Activated CD8-positive, alpha-beta memory T cell treated with anti-CD3 and anti-CD28 coated beads for 36 hours (primary cell): ENCODE measurements around the gene NPTN. TPM values are rescaled to one million over a fixed set of nuclear protein-coding genes. Genes with fewer than 3 reads are reported as not detected.
"Not testable (repeated sequence)": the region's sequence is repeated elsewhere in the genome, so short reads cannot be mapped to it uniquely, and the experiment has no call there.

Experiments
- CTCF ChIA-PET: fragments of 350-600 bp; sonication (Branson Sonifier 250); formaldehyde crosslinking; loops from one replicate; lab custom pipeline; 2021; ENCODE audit warnings: antibody characterized with exemption; lab: Charles Lee
- POLR2A ChIA-PET: fragments of 350-600 bp; sonication (Branson Sonifier 250); formaldehyde crosslinking; loops from one replicate; lab custom pipeline; 2021; ENCODE audit warnings: antibody characterized with exemption; lab: Charles Lee
- total RNA-seq, 2 experiments: library from RNA; stranded (reverse); gene quantifications; one replicate each; pipeline ENCODE4 v1.2.3, GENCODE V29; 2021

Gene NPTN
- total RNA-seq, 2 experiments from 2014 or later: 51.9 to 56.1 TPM

DNA sequence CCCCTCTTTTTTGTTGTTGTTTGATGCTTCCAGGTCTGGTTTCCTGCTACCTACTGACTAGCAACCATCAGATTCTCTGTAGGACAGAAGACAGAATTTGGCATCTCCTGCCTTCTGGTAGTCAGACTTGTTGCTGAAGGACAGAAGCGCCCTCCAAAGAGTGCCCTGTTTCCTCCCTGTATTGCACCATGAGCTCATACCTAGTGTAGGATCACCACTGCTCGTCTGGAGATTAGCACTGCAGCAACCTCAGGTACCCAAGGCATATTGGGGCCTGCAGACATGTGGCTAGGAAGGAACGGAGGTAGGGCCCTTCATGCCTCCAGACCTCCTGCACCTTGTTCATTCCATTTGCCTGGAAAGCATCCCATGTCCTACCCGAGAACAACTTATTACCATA, 78.1 kb downstream of the NPTN start:
- ChIA-PET POLR2A (no interaction called here), CTCF (no interaction called here)

- POLR2A ChIA-PET: no interaction called here
- CTCF ChIA-PET: no interaction called here
These were observed 83.0 kb downstream of the NPTN start for GRCh38 chr15:73550190-73550589.

- CTCF ChIA-PET, POLR2A ChIA-PET: not testable (repeated sequence)
These were observed 84.3 kb downstream of the NPTN start for GRCh38 chr15:73548925-73549324.

GRCh38 chr15:73541479-73541878, 91.7 kb downstream of the NPTN start:
- ChIA-PET POLR2A (interaction anchor here (0.7 kb wide), 1 partner anchor 280 kb away, joined by 8 read pairs; no protein-coding TSS in a partner anchor), CTCF (no interaction called here)

DNA sequence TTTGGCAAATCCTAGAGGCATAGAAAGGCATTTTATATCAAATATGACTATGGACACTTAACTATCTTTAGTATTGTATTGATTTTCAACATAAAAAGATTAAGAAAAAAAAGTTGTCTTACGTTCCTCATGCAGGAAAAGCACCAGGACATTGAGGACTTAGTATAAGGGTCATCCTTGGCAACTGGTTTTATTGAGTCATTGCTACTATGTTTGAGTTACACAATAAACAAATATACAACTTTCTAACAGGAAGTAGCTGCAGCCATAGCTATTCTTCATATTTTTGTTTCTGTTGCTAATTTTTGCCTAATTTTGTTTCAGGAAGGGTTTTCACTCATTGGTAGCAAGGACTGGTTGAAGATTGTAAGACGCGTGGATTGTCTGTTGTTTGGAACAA, 93.0 kb downstream of the NPTN start:
- CTCF ChIA-PET: no interaction called here
- POLR2A ChIA-PET: no interaction called here

GRCh38 chr15:73539212-73540128, 93.7 kb downstream of the NPTN start:
- POLR2A ChIA-PET: no interaction called here
- CTCF ChIA-PET: no interaction called here

GRCh38 chr15:73538563-73539211, 94.5 kb downstream of the NPTN start:
- CTCF ChIA-PET: no interaction called here

GRCh38 chr15:73538123-73538522, 95.1 kb downstream of the NPTN start:
- CTCF ChIA-PET: interaction anchor here (0.6 kb wide), 1 partner anchor 68 kb away, joined by 3 read pairs; no protein-coding TSS in a partner anchor
- POLR2A ChIA-PET: no interaction called here

More at GRCh38 chr15:73538563-73539211, 94.5 kb downstream of the NPTN start:
- POLR2A ChIA-PET: no interaction called here

- POLR2A ChIA-PET: no interaction called here
- CTCF ChIA-PET: no interaction called here
These were observed 102.5 kb downstream of the NPTN start for GRCh38 chr15:73530649-73531048.

DNA sequence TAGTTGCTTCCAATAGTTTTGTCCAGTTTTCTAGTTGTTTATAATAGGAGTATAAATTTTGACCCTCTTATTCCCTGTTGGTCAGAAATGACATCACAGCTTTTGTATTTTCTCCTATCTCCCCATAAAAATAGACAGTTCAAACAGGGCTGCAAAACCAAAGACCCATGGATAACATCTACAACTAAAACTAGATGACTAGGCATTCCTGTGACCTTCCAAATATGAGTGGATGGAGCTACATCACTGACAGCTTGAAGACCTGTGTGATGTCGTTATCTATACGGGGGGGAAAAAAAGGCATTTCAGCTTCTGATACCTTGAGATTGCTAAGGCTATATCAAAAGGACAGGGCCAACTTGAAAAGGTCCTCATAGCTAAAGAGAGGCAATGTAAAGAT, 105.6 kb downstream of the NPTN start:
- CTCF ChIA-PET: no interaction called here
- POLR2A ChIA-PET: no interaction called here

DNA sequence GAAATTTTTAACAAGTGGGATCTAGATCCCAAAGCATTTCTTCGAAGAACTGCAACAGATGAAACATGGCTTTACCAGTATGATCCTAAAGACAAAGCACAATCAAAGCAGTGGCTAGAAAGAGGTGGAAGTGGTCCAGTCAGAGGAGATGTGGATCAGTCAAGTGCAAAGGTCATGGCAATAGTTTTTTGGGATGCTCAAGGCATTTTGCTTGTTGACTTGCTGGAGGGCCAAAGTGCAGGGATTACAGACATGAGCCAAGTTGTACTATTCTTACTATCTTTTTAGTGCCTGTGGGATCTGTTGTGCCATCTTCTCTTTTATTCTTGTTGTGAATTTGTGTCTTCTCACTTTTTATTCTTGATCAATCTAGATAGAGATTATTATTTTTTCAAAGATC, 108.3 kb downstream of the NPTN start:
- ChIA-PET CTCF (no interaction called here), POLR2A (no interaction called here)

DNA sequence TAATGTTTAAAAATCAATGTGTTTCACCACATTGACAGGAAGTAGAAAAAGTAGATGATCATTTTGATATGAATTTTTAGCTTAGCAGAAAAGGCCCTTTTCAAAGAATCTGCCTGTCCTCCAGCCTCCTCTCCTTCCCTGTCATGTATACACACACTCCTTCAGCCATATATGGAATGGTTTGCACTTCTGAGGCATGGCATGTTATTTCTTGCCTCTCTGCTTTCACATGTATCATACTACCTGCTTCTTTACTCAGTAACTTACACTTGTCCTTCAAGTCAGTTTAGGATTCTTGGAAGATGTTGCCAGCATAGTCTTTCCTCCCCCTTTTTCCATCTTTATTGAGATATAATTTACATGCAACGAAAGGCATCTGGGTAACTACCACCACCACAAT, 111.2 kb downstream of the NPTN start:
- POLR2A ChIA-PET: no interaction called here
- CTCF ChIA-PET: no interaction called here

DNA sequence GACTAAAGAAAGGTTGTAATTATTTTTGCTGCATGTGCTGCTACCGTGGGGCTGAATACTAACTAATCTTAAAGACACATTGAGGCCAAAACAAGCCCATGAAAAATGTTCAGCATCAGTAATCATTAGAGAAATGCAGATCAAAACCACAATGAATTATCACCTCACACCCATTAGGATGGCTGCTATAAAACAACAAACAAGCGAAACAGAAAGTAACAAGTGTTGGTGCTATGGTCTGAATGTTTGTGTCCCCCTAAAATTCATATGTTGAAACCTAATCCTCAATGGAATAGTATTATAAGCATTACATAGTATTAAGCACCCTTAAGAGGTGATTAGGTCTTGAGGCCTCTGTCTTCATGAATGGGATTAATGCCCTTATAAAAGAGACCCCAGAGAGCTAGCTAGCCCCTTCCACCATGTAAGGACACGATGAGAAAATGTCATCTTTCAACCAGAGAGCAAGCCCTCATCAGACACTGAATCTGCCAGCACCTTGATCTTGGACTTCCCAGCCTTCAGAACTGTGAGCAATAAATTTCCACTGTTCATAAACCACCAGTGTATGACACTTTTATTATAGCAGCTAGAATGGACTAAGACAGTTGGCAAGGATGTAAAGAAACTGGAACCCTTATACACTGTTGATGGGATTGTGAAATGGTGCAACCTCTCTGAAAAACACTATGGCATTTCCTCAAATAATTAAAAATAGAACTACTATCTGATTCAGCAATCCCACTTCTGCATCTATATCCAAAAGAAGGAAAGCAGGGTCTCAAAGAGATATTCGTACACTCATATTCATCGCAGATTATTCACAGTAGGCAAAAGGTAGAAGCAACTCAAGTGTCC, 114.1 kb downstream of the NPTN start:
- POLR2A ChIA-PET: no interaction called here

GRCh38 chr15:73518180-73518862, 114.9 kb downstream of the NPTN start:
- POLR2A ChIA-PET: no interaction called here
- CTCF ChIA-PET: no interaction called here

More for the DNA sequence above, 114.1 kb downstream of the NPTN start:
- CTCF ChIA-PET: no interaction called here

GRCh38 chr15:73517566-73517965, 115.6 kb downstream of the NPTN start:
- POLR2A ChIA-PET: no interaction called here
- CTCF ChIA-PET: no interaction called here

DNA sequence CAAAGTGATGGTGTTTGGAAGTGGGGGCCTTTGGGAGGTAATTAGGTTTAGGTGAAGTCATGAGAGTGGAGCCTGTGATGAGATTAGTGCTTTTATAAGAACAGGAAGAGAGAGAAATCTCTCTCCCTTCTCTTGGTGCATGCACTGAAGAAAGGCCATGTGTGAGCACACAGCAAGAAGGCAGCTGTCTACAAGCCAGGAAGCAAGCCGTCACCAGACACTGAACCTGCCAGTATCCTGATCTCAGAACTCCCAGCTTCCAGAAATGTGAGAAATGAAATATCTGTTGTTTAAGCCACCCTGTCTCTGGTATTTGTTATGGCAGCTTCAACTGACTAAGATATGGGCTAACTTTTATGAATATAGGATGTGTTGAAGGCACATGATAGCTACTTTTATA, 117.7 kb downstream of the NPTN start:
- ChIA-PET POLR2A (no interaction called here), CTCF (interaction anchor here (0.7 kb wide), 1 partner anchor 1043 kb away, joined by 3 read pairs; no protein-coding TSS in a partner anchor)
